ENCODE results near the gene NKX2-4.

- TF ChIP-seq CTCF (conservative IDR thresholded peaks at IDR 0.05 in 1 of 2, IDR thresholded peaks at IDR 0.05 in 1 of 2; ENCODE audit: extremely low read depth in 1 of 2, insufficient read depth in 1 of 2, low read depth in 1 of 2, low read length in 2 of 2) (no peak), EZH2 (IDR thresholded peaks at IDR 0.05; ENCODE audit: borderline replicate concordance, low read length) (no peak)
Measured at GRCh38 chr20:21357844-21358243, 39.5 kb downstream of the NKX2-4 start.

All from mammary epithelial cell (primary cell).